Body of pancreas (tissue), 4 donors: ENCODE results near the gene PATJ. TPM values are rescaled to one million over a fixed set of nuclear protein-coding genes. Genes with fewer than 3 reads are reported as not detected.

ENCODE experiments used
- ATAC-seq: fragments of 150-250 bp; one replicate; pipeline ENCODE4 v1.9.1; 2016
- DNase-seq, 4 donors: peaks; one replicate each; pipeline ENCODE4 v3.0.0-alpha.2; 2019
- H3K27ac ChIP-seq, 4 donors: fragments of 200-600 bp; sonication (generic); 1 replicate in 3 of 4; 2 replicates in 1 of 4; pipeline versions ENCODE4 v1.5.1 to v1.6.1; 2016 to 2019; ENCODE audit warnings: mild to moderate bottlenecking in 1 of 4, mixed read lengths in 1 of 4, moderate library complexity in 1 of 4
- H3K27me3 ChIP-seq, 2 donors: fragments of 200-600 bp; sonication (generic); one replicate each; pipeline ENCODE4 v1.6.0; 2016; ENCODE audit warnings: mild to moderate bottlenecking in 1 of 2
- H3K36me3 ChIP-seq, 2 donors: fragments of 200-600 bp; sonication (generic); replicated peaks in 1 of 2; 2 replicates each; pipeline ENCODE4 v1.5.1; 2016; ENCODE audit warnings: low read depth in 2 of 2; ENCODE audit not compliant: insufficient read depth in 1 of 2
- H3K4me1 ChIP-seq: fragments of 200-600 bp; sonication (generic); one replicate; pipeline ENCODE4 v1.6.0; 2016
- H3K4me3 ChIP-seq, 2 donors: fragments of 200-600 bp; sonication (generic); 1 replicate in 1 of 2; 2 replicates in 1 of 2; pipeline ENCODE4 v1.5.1; 2016 to 2019
- H3K9me3 ChIP-seq, 3 donors: fragments of 200-600 bp; sonication (generic); 1 replicate in 2 of 3; 2 replicates in 1 of 3; pipeline ENCODE4 v1.5.1; 2016
- POLR2A ChIP-seq, 3 donors: fragments of 450-650 bp; IDR thresholded peaks; one replicate each; pipeline ENCODE4 v1.6.1; 2016; ENCODE audit warnings: antibody characterized with exemption in 3 of 3, mild to moderate bottlenecking in 2 of 3
- WGBS, 2 donors: methylation state at CpG; one replicate each; pipeline ENCODE4 v1.1.5; 2017; 5-methylcytosine and 5-hydroxymethylcytosine counted together
- intact Hi-C: fragments of 100-400 bp; cut with DNase I; formaldehyde crosslinking; loops from one replicate; pipeline ENCODE4 v1.15.1; 2023
- total RNA-seq, 2 donors: library from RNA; depleted of rRNA; stranded (reverse); fragments of >200 nt; gene quantifications; one replicate each; pipeline ENCODE4 v1.1.0, GENCODE V29; 2016
- TF ChIP-seq, protein P1 (sequence below), 7 experiments: fragments of 450-650 bp in 4 of 7; fragments of 200-600 bp in 3 of 7; sonication (generic) in 3 of 7; IDR thresholded peaks; one replicate each; pipeline ENCODE4 v1.5.1; 2016 to 2019; ENCODE audit warnings: antibody characterized with exemption in 7 of 7

PATJ gene
- total RNA-seq, 2 donors from 2014 or later = 54.2 to 72.5 TPM

GRCh38 chr1:62128745-62129144 is 386.5 kb downstream of the PATJ start:
- no peak for DNase-seq
- Histone ChIP-seq H3K4me3 (no peak overlapping the region), H3K27me3 (no peaks in the 10 kb centered on the region), H3K4me1 (no peaks in the 10 kb centered on the region), H3K36me3 (no peaks in the 10 kb centered on the region), H3K9me3 (no peaks in the 10 kb centered on the region), H3K27ac (no peak overlapping the region)
- TF ChIP-seq, protein P1, sequence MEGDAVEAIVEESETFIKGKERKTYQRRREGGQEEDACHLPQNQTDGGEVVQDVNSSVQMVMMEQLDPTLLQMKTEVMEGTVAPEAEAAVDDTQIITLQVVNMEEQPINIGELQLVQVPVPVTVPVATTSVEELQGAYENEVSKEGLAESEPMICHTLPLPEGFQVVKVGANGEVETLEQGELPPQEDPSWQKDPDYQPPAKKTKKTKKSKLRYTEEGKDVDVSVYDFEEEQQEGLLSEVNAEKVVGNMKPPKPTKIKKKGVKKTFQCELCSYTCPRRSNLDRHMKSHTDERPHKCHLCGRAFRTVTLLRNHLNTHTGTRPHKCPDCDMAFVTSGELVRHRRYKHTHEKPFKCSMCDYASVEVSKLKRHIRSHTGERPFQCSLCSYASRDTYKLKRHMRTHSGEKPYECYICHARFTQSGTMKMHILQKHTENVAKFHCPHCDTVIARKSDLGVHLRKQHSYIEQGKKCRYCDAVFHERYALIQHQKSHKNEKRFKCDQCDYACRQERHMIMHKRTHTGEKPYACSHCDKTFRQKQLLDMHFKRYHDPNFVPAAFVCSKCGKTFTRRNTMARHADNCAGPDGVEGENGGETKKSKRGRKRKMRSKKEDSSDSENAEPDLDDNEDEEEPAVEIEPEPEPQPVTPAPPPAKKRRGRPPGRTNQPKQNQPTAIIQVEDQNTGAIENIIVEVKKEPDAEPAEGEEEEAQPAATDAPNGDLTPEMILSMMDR (IDR thresholded peaks at IDR 0.05) = no peak
- TF ChIP-seq POLR2A (IDR thresholded peaks at IDR 0.05) = no peak
- intact Hi-C loops = no loop called here
- ATAC-seq = no peak
- WGBS, 2 donors = 85 to 86% methylated on average over 14 of the region's 14 CpGs

GRCh38 chr1:62131093-62131725 is 388.9 kb downstream of the PATJ start:
- TF ChIP-seq POLR2A (IDR thresholded peaks at IDR 0.05) = no peak
- TF ChIP-seq, protein P1 (IDR thresholded peaks at IDR 0.05) = peak in 6 of 7 experiments; percentile 40 to 79 (median 57)
- peak; percentile 74 for ATAC-seq
- WGBS, 2 donors = 72 to 73% methylated on average over 6 of the region's 6 CpGs
- intact Hi-C loops = no loop called here
- Histone ChIP-seq H3K4me1 (no peaks in the 10 kb centered on the region), H3K27me3 (no peaks in the 10 kb centered on the region), H3K4me3 (no peak overlapping the region), H3K36me3 (no peaks in the 10 kb centered on the region), H3K27ac (no peak overlapping the region), H3K9me3 (no peaks in the 10 kb centered on the region)
- peak; percentile 26 to 36 (median 34) for DNase-seq

GRCh38 chr1:62138029-62138428 is 395.7 kb downstream of the PATJ start:
- Histone ChIP-seq H3K36me3 (no peaks in the 10 kb centered on the region), H3K9me3 (no peaks in the 10 kb centered on the region), H3K27ac (no peak overlapping the region), H3K4me1 (no peaks in the 10 kb centered on the region), H3K27me3 (no peaks in the 10 kb centered on the region), H3K4me3 (no peak overlapping the region)
- no peak for ATAC-seq
- no peak for DNase-seq
- intact Hi-C loops = no loop called here
- WGBS, 2 donors = 55 to 59% methylated on average over 3 of the region's 3 CpGs
- no peak for TF ChIP-seq POLR2A (IDR thresholded peaks at IDR 0.05)
- TF ChIP-seq, protein P1 (IDR thresholded peaks at IDR 0.05) = no peak

GRCh38 chr1:62139410-62139809 is 397.1 kb downstream of the PATJ start:
- 100% methylated on average over 1 of the region's 1 CpG for WGBS, 2 donors

More at GRCh38 chr1:62139410-62139809, 397.1 kb downstream of the PATJ start:
- Histone ChIP-seq H3K4me1 (no peaks in the 10 kb centered on the region), H3K27me3 (no peaks in the 10 kb centered on the region), H3K9me3 (no peaks in the 10 kb centered on the region), H3K4me3 (no peak overlapping the region), H3K27ac (no peak overlapping the region), H3K36me3 (no peaks in the 10 kb centered on the region)
- no peak for ATAC-seq
- no peak for DNase-seq
- intact Hi-C loops = no loop called here
- TF ChIP-seq POLR2A (IDR thresholded peaks at IDR 0.05) = no peak
- TF ChIP-seq, protein P1 (IDR thresholded peaks at IDR 0.05) = no peak
